ENCODE data around the gene UNG. TPM values are rescaled to one million over a fixed set of nuclear protein-coding genes. Genes with fewer than 3 reads are reported as not detected.

UNG gene
- total RNA-seq, 1 donor from 2014 or later = 25.1 TPM

DNA sequence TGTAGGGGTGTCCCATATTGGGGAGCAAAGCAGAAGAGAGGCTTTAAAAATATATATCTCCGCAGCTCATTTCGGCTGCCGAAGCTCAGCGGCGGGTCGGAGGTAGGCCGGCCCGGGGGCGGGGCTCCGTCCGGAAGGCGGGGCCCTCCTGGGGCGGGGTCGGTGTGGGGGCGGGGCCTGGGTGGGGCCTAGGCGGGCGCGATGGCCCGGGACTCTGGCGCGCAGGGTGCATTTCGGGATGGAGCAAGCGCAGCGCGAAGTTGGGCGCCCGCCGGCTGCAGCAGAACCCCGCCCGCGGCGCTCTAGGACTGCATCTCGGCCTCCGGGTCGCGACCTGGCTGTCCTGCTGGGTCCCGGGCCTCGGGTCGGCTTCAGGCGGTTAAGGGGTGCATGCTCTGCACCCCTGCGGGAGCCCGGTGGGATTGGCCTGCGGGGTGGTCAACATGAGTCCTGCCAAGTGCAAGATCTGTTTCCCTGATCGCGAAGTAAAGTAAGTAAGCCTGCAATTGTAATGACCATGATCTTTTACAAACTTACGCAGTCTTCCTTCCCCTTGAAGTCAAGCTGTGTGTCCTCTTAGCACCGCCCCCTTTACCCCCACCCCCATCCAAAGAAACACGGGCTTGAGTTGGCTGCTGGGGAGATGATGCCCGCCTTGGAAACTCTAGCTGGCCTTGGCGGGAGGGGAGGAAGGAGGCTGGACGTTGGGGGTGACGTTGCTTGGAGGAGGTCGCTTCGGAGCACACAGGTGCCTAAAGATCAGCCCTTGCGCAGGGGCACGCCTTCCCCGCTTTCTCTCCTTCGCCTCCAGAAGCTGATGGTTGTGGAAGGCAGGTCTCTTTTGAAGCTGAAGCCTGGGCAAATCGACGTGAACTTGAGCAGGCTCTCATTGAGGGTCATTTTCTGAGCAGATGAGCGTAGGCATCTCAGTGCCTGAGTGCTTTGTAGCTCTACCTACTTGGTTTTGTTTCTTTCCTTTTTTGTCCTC is 57.3 kb downstream of the UNG start:
- peak; percentile 84 for DNase-seq (ENCODE audit: low spot score)

DNA sequence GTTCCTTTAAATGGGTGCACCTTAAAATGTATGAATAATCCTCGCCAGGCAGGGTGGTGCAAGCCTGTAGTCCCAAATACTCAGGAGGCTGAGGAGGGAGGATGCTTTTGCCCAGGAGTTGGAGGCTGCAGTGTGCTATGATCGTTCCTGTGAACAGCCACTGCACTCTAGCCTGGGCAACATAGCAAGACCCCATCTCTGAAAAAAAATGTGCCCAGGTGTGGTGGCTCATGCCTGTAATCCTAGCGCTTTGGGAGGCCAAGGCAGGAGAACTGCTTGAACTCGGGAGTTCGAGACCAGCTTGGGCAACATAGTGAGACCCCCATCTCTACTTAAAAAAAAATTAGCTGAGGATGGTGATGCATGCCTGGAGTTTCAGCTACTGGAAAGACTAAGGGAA is 58.6 kb downstream of the UNG start:
- DNase-seq (ENCODE audit: low spot score) = no peak

DNA sequence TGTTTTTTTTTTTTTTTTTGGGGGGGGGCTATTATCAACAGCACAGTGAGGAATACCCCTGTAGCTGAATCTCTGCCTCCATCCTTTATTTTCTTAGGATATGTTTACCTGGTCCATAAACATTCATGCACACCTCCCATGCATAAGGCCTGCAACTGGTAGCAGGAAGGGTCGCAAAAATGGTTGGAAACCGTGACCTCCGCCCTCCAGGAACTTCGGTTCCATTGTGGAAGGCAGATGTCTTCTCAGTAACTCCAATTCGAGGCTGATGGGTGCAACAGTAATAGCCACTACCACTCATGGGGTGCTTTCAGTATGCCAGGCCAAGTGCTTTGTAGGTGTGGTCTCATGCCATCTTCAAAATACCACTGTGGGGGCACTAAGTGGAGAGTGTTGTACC is 59.2 kb downstream of the UNG start:
- DNase-seq (ENCODE audit: low spot score) = no peak

DNA sequence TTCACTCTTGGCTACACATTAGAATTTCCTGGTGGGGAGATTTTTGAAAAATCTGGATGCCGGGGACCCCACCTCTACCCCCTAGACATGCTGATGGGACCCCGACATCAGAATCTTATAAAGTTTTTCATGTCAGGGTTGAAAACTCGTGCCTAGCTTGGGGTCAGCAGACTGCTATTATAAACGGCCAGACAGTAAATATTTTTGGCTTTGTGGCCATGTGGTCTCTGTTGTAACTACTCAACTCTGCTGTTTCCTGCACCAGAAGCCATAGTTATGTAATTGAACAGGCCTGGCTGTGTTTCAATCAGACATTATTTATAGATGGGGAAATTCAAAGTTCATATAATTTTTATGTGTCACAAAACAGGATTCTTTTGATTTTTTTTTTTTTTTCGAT is 60.6 kb downstream of the UNG start:
- DNase-seq (ENCODE audit: low spot score) = no peak

DNA sequence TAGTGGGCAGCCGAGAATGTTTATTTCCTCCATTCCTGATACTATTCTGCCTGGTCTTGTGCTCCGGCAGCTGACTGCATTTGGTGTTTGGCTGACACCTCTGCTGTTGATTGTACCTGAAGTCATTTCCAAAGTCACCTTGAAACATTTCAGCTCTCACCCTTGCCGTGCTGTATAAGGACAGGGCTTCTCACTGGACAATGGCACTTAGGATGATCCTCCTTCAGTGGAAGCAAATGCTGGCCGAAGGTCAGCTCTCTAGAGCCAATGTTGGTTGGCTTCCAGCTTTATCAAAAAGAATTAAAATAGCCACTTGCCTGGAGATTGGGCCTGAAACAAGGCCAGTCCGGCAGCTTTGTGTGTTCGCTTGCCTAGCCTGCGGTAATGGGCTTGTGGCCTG is 63.0 kb downstream of the UNG start:
- no peak for DNase-seq (ENCODE audit: low spot score)

Other genes with a start within 250 kb of the UNG start
- gene SSH1, start 240.0 kb upstream of the UNG start, total RNA-seq = 52.0 TPM
- gene DAO, start 217.5 kb upstream of the UNG start, total RNA-seq = not detected
- not detected for gene SVOP, start 76.5 kb upstream of the UNG start, total RNA-seq
- gene USP30, start 45.0 kb upstream of the UNG start, total RNA-seq = 10.6 TPM
- gene ALKBH2, start 4.1 kb upstream of the UNG start, total RNA-seq = 28.6 TPM
- gene ACACB, start 19.0 kb downstream of the UNG start, total RNA-seq = 67.3 TPM
- not detected for gene FOXN4, start 211.7 kb downstream of the UNG start, total RNA-seq